Lower lobe of right lung (tissue), 2 donors: ENCODE data around the gene MON2. TPM values are rescaled to one million over a fixed set of nuclear protein-coding genes. Genes with fewer than 3 reads are reported as not detected.
A peak's percentile ranks its signal among the peaks of the same experiment; 100 is the strongest.

Experiments
- ATAC-seq, 2 donors: fragments of 200-7000 bp; cut with Tn5 transposase; one replicate each; pipeline ENCODE4 v1.9.1; 2020 to 2022; ENCODE audit warnings: mild to moderate bottlenecking in 2 of 2, moderate library complexity in 2 of 2
- DNase-seq: peaks from one replicate; pipeline ENCODE4 v3.0.0-alpha.2; 2020
- H3K27ac ChIP-seq: fragments of 200-600 bp; one replicate; pipeline ENCODE4 v1.8.0; 2022
- H3K27me3 ChIP-seq: fragments of 200-600 bp; one replicate; pipeline ENCODE4 v1.8.0; 2022; ENCODE audit warnings: low read depth
- H3K36me3 ChIP-seq: fragments of 200-600 bp; one replicate; pipeline ENCODE4 v1.8.0; 2022; ENCODE audit warnings: mild to moderate bottlenecking
- H3K4me1 ChIP-seq: fragments of 200-600 bp; one replicate; pipeline ENCODE4 v1.8.0; 2022
- H3K4me3 ChIP-seq: fragments of 200-600 bp; one replicate; pipeline ENCODE4 v1.8.0; 2022; ENCODE audit warnings: mild to moderate bottlenecking
- H3K9me3 ChIP-seq: fragments of 200-600 bp; one replicate; pipeline ENCODE4 v1.8.0; 2022
- CTCF ChIP-seq: fragments of 200-600 bp; IDR thresholded peaks from one replicate; pipeline ENCODE4 v1.8.0; 2022; ENCODE audit warnings: antibody characterized with exemption, mild to moderate bottlenecking
- intact Hi-C: fragments of 100-400 bp; cut with DNase I; formaldehyde crosslinking; loops from one replicate; pipeline ENCODE4 v1.11.0; 2022
- total RNA-seq: library from RNA; stranded (reverse); fragmentation: NEBNext Ultra II Directional; extraction: Animal tissue kit (Norgen Biotek cat#: 25700); gene quantifications from one replicate; pipeline ENCODE4 v1.2.1, GENCODE V29; 2021
- donor health status: DM: no; HTN: yes; CAD: no; lungs with severe emphysema.

Gene MON2
- total RNA-seq, 1 donor from 2014 or later: 48.6 TPM

GRCh38 chr12:62606654-62607053 is 140.0 kb downstream of the MON2 start:
- Histone ChIP-seq H3K4me3 (no peak overlapping the region), H3K9me3 (no peaks in the 10 kb centered on the region), H3K27me3 (no peaks in the 10 kb centered on the region), H3K4me1 (peaks cover 33% of the 10 kb centered on the region), H3K36me3 (no peaks in the 10 kb centered on the region), H3K27ac (no peak overlapping the region)
- intact Hi-C loops: no loop called here
- DNase-seq (no peak), ATAC-seq (no peak)
- TF ChIP-seq CTCF: no peak

- ATAC-seq: no peak
- Histone ChIP-seq H3K27me3 (no peaks in the 10 kb centered on the region), H3K4me1 (no peaks in the 10 kb centered on the region), H3K4me3 (no peak overlapping the region), H3K36me3 (no peaks in the 10 kb centered on the region), H3K9me3 (no peaks in the 10 kb centered on the region), H3K27ac (no peak overlapping the region)
- TF ChIP-seq CTCF: no peak
- DNase-seq: no peak
- intact Hi-C loops: no loop called here
These were observed 146.5 kb downstream of the MON2 start for GRCh38 chr12:62613081-62613480.

GRCh38 chr12:62618319-62618718 is 151.7 kb downstream of the MON2 start:
- Histone ChIP-seq H3K9me3 (no peaks in the 10 kb centered on the region), H3K27me3 (no peaks in the 10 kb centered on the region), H3K36me3 (no peaks in the 10 kb centered on the region), H3K27ac (no peak overlapping the region), H3K4me3 (no peak overlapping the region), H3K4me1 (no peaks in the 10 kb centered on the region)
- no peak for DNase-seq
- intact Hi-C loops: no loop called here
- no peak for ATAC-seq
- no peak for TF ChIP-seq CTCF

- DNase-seq: no peak
- Histone ChIP-seq H3K27me3 (no peaks in the 10 kb centered on the region), H3K4me3 (no peak overlapping the region), H3K27ac (no peak overlapping the region), H3K36me3 (no peaks in the 10 kb centered on the region), H3K4me1 (no peaks in the 10 kb centered on the region), H3K9me3 (no peaks in the 10 kb centered on the region)
- ATAC-seq: no peak
- TF ChIP-seq CTCF: no peak
- intact Hi-C loops: no loop called here
These were observed 152.3 kb downstream of the MON2 start for GRCh38 chr12:62618930-62619329.

- DNase-seq (no peak), ATAC-seq (peak; percentile 57 to 60)
- intact Hi-C loops: no loop called here
- Histone ChIP-seq H3K4me3 (no peak overlapping the region), H3K36me3 (no peaks in the 10 kb centered on the region), H3K4me1 (no peaks in the 10 kb centered on the region), H3K27me3 (no peaks in the 10 kb centered on the region), H3K27ac (no peak overlapping the region), H3K9me3 (no peaks in the 10 kb centered on the region)
- TF ChIP-seq CTCF: no peak
These were observed 154.5 kb downstream of the MON2 start for GRCh38 chr12:62621101-62621638.

GRCh38 chr12:62622177-62622576 is 155.6 kb downstream of the MON2 start:
- ATAC-seq: no peak
- Histone ChIP-seq H3K4me1 (no peaks in the 10 kb centered on the region), H3K9me3 (no peaks in the 10 kb centered on the region), H3K27ac (no peak overlapping the region), H3K36me3 (no peaks in the 10 kb centered on the region), H3K27me3 (no peaks in the 10 kb centered on the region), H3K4me3 (no peak overlapping the region)
- no peak for DNase-seq
- intact Hi-C loops: no loop called here
- no peak for TF ChIP-seq CTCF
